Stimulated activated CD8-positive, alpha-beta memory T cell treated with anti-CD3 and anti-CD28 coated beads, Interleukin-2, amount 100 ng/mL, for 1 hour (primary cell): ENCODE measurements around the gene MESP1.

Experiments used
- DNase-seq, 2 donors: peaks; one replicate each; pipeline ENCODE4 v3.0.0-alpha.2; 2020; ENCODE audit warnings: low read depth in 2 of 2

The MESP1 gene

DNA sequence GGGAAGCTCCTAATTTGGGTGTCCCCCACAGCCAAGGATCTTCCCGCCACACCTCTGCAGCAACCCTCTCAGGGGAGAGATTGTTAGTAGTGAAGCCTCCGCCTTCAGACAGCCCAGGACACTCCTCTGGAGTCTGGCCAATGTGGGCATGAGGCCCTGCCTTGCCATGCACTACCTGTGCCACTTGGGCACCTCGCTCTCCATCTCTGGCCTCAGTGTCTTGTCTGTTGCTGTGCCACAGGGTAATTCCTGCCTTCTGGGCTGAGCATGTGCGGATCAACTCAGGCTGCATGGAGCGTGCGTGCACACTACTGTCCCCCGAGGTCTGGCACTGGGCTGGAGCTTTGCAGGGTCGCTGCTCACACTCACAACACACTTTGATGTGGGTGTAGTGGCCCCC is 7.9 kb upstream of the MESP1 start:
- no peak for DNase-seq

- DNase-seq, result no peak
These were observed 7.2 kb upstream of the MESP1 start for GRCh38 chr15:89758283-89758682.

DNA sequence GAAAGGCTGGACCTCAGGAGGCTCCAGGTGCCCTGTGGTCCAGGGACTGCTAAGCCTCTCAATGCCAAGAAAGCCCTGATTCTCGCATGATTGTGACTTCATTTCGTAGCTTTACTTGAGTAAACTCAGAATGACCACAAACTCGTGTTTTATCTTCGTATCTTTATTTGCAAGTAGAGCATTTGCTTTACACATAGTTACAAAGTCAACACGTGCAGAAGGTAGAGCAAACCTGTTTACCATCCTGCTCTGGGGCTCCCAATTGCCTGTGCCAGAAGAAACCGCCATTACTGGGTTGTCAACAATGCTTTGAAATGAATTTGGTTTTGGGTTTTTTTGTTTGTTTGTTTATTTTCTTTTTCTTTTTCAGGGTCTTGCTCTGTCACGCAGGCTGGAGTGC is 5.8 kb upstream of the MESP1 start:
- DNase-seq, result no peak

GRCh38 chr15:89755701-89756100 is 4.7 kb upstream of the MESP1 start:
- DNase-seq, result no peak

- DNase-seq, result no peak
These were observed 3.5 kb upstream of the MESP1 start for GRCh38 chr15:89754361-89755154.

- no peak for DNase-seq
These were observed 2.8 kb upstream of the MESP1 start for GRCh38 chr15:89753855-89754254.

- DNase-seq, result no peak
These were observed 699 bp upstream of the MESP1 start for GRCh38 chr15:89751748-89752147.

- no peak for DNase-seq
These were observed 994 bp downstream of the MESP1 start for GRCh38 chr15:89749951-89750559.

DNA sequence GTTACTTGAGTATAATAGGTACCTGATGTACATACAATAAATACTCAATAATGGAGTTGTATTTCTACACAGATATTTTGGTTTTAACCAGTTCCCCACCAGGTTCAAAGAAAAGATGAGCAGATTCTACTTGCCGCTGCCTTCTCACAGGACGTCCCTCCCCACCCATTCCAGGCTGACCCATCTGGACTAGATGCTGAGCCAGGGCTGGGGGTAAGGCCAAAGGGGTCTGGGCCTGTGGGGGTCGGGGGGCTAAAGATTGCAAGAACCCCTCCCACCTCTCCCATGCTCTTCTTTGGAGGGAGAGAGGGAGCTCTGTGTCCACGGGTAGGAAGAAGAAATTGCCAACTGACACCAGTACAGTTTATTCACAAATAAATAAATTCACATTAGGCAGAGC is 1.5 kb downstream of the MESP1 start:
- no peak for DNase-seq

GRCh38 chr15:89749054-89749453 is 2.0 kb downstream of the MESP1 start:
- DNase-seq, result no peak

GRCh38 chr15:89747708-89748682 is 3.1 kb downstream of the MESP1 start:
- DNase-seq, result no peak

DNA sequence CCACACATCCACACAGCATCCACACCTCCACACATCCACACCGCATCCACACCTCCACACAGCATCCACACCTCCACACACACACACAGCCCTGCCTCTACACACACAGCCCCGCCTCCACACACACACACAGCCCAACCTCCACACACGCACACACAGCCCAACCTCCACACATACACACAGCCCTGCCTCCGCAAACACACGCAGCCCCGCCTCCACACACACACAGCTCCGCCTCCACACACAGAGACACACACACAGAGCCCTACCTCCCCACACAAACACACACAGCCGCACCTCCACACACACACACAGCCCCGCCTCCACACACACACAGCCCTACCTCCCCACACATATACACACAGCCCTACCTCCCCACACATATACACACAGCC is 4.7 kb downstream of the MESP1 start:
- DNase-seq, result no peak

DNA sequence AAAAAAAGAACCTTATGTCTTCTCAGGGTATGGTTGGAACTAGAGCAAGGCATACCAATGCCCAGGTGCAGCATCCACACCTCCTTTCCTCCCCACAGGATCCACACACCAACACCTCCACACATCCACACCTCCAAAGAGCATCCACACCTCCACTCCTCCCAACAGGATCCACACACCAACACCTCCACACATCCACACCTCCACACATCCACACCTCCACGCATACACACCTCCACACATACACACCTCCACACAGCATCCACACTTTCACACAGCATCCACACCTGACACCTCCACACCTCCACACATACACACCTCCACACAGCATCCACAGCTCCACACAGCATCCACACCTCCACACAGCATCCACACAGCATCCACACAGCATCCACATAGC is 5.3 kb downstream of the MESP1 start:
- DNase-seq, result no peak

- DNase-seq, result no peak
These were observed 5.9 kb downstream of the MESP1 start for GRCh38 chr15:89745131-89745530.

- DNase-seq, result no peak
These were observed 7.5 kb downstream of the MESP1 start for GRCh38 chr15:89743594-89743993.

GRCh38 chr15:89743011-89743410 is 8.0 kb downstream of the MESP1 start:
- DNase-seq, result no peak

DNA sequence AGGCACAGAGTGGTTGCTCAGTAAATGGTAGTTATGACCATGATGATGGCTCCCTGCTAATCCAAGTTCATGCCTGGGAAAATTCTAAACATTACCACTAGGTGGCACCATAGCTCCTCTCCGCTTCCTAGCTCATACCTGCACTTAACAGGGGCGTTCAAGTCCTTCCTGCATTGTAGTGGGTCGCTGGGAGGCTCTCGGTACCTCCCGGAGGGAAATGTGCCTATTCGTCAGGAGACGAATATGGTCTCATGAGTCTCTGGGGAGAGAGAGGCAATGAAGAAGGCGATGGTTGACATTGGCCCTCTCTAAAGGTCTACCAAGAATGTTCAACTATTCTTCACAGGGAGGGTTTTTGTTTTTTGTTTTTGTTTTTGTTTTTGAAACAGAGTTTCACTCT is 10.9 kb downstream of the MESP1 start:
- no peak for DNase-seq

GRCh38 chr15:89735773-89736172 is 15.3 kb downstream of the MESP1 start:
- DNase-seq, result no peak

DNA sequence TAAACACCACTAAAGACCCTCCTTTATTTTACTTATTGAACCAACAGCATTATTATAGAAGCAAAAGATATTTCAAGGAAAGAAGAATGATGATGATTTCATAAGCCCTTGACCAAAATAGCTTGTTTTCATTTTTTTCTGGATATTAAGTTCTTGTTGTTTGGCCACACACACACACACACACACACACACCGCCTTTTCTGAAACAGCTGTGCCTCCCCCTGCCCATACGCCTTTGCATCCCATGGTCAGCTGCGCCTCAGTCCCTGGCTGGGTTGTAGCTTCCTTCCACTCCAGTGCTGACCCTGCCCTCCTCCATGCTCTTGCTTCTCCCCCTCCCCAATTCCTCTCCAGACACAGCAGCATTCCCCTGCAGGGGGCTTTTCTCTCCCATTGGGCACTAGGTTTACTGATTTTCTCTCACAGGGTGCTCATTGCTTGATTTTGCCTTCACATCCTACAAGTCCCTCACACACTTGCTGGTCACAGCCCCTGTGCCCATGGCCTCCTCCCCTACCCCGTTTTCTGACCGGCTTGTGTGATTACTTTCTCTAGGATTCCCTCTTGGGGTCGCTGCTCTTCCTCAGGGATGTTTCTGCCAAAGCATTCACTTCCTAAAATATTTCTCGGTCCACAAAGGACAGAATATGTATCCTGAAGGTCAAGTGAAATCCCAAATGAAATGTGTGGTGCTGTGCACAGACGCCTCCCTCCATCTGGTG is 18.4 kb downstream of the MESP1 start:
- no peak for DNase-seq

DNA sequence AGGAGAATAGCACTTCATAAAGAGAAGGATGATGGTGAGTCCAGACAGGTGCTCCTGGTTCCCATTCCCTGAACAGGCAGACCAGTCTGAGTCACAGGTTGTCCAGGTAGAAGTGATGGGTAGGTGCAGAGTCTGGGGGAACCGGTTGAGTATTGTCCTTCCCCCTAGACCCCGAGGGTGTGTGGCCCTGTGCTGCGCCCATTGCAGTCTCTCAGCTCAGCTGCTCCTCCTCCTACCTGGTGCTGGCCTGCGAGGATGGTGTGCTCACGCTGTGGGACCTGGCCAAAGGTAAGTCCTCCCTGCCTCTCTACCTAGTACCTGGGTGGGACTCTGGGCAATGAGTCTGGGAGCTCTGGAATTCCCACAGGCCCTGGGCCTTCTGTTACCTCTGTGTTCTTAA is 19.8 kb downstream of the MESP1 start:
- DNase-seq, result no peak

GRCh38 chr15:89728254-89728653 is 22.8 kb downstream of the MESP1 start:
- no peak for DNase-seq

DNA sequence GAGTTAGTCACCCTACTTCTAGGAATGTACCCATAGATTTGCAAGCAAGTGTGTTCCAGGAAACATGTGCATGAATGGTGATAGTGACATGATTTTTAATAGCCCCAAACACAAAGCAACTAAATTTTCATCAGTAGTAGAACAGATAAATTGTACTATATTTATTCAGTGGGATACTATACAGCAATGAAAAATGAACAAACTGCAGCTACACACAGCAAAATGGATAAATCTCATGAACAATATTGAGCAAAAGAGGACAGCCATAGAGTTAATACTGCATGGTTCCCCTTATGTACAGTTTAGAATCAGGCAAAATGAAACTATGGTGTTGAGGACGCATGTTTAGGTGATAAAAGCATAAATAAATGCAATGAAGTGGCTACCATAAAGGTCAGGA is 26.0 kb downstream of the MESP1 start:
- no peak for DNase-seq
